Bronchial epithelial cell (primary cell): ENCODE results near the gene FBN2. TPM values are rescaled to one million over a fixed set of nuclear protein-coding genes. Genes with fewer than 3 reads are reported as not detected.

Experiments
- DNase-seq: peaks from one replicate; pipeline ENCODE4 v3.0.0-alpha.2; 2010; ENCODE audit warnings: low read depth
- FAIRE-seq: peaks from 2 replicates; lab custom pipeline; 2011; peaks lifted over from hg19 to GRCh38; lab: Jason Lieb, UNC
- H3K27me3 ChIP-seq: 2 replicates; pipeline ENCODE4 v1.5.1; 2011; ENCODE audit warnings: low read length; ENCODE audit not compliant: control insufficient read depth, insufficient read depth
- H3K36me3 ChIP-seq: 2 replicates; pipeline ENCODE4 v1.5.1; 2011; ENCODE audit warnings: low read length; ENCODE audit not compliant: control insufficient read depth, insufficient read depth
- H3K4me3 ChIP-seq: 2 replicates; pipeline ENCODE4 v1.5.1; 2011; ENCODE audit warnings: mild to moderate bottlenecking, low read depth, low read length, control low read depth
- total RNA-seq: library from RNA; depleted of rRNA; stranded (reverse); fragments of >200 nt; gene quantifications from 2 replicates; pipeline ENCODE4 v1.2.1, GENCODE V29; 2014
- TF ChIP-seq, protein P1 (sequence below): IDR thresholded peaks from 2 replicates; pipeline ENCODE4 v1.5.1; 2011; ENCODE audit warnings: mild to moderate bottlenecking, moderate library complexity, low read length, control low read depth, inconsistent platforms; ENCODE audit not compliant: insufficient read depth, severe bottlenecking

FBN2 gene
- total RNA-seq, 1 donor from 2014 or later, result 49.0 TPM

DNA sequence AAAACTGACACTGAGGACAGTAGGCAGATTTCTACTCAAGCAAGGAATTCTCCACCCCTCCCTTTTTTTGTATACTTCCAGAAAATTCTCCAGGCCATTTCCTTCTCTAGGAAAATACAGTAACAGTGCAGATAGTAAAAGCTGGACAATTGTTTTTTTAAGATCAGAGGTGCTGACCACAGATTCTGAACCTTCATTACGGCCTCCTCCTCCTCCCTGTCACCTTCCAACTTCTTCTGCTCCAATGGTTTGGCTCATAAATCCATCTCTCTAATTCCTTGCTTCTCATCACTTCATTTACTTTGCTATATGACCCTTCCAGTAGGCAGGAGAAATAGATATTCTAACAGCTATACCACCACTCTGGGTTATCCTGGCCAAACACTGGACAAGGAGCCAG is 220.6 kb downstream of the FBN2 start:
- TF ChIP-seq, protein P1, sequence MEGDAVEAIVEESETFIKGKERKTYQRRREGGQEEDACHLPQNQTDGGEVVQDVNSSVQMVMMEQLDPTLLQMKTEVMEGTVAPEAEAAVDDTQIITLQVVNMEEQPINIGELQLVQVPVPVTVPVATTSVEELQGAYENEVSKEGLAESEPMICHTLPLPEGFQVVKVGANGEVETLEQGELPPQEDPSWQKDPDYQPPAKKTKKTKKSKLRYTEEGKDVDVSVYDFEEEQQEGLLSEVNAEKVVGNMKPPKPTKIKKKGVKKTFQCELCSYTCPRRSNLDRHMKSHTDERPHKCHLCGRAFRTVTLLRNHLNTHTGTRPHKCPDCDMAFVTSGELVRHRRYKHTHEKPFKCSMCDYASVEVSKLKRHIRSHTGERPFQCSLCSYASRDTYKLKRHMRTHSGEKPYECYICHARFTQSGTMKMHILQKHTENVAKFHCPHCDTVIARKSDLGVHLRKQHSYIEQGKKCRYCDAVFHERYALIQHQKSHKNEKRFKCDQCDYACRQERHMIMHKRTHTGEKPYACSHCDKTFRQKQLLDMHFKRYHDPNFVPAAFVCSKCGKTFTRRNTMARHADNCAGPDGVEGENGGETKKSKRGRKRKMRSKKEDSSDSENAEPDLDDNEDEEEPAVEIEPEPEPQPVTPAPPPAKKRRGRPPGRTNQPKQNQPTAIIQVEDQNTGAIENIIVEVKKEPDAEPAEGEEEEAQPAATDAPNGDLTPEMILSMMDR, result no peak
- DNase-seq (no peak), FAIRE-seq (no peak)
- Histone ChIP-seq H3K27me3 (no peaks in the 10 kb centered on the region), H3K4me3 (no peak overlapping the region), H3K36me3 (no peaks in the 10 kb centered on the region)

DNA sequence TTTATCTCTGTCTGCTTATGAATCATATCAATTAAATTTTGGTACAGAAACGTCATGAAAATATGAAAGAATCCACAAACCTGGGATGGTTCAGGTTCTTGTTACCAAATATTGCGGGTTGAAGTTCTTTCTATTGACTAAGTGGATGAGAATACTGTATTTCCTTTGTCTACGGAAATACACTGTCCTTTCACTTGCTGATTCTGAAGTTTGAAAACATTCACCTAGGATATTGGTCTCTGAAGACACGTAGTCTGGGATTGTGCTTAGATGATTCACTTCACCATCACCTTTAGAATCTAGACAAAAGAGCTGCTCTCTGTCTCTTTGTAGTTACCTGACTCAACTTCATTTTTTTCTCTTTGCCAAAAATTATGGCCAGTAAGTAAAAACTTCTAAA is 222.4 kb downstream of the FBN2 start:
- no peak for FAIRE-seq
- peak; percentile 68 for DNase-seq

DNA sequence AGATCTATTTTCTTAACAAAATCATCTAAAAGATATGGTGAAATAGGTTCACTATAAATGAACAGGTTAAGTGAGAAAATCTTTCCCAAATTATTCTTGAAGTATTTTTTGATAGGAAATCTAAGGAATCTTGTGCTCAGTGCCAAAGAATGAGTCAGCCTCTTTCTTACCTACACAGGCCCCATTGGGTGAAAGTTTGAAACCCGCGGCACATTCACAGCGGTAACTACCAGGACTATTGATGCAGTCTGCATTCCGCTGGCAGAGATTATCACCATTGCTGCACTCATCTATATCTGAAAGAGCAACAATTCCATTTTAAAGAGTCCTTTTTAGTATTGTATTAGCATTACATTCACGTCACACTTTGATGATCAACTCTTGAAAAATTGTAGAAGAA is 232.7 kb downstream of the FBN2 start:
- no peak for FAIRE-seq

More for the DNA sequence above, 222.4 kb downstream of the FBN2 start:
- Histone ChIP-seq H3K36me3 (no peaks in the 10 kb centered on the region), H3K27me3 (no peaks in the 10 kb centered on the region), H3K4me3 (no peak overlapping the region)
- TF ChIP-seq, protein P1, result no peak

DNA sequence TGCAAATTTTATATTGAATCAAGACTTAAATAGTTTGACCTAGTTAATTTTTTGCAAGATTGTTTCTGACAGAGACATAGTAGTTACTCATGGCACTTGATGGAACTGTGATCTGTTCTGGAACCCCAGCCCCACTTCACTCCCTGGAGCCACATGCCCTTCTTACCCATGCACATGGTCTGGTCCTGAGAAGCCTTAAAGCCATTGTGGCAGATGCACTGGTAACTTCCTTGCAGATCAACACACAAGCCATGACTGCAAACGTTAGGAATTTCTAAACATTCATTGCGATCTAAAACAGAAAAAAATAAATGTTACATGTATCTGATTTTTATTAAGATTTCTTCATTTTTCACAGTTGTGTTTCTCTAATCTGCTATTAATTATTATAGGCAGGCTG is 233.3 kb downstream of the FBN2 start:
- TF ChIP-seq, protein P1, result no peak
- Histone ChIP-seq H3K36me3 (no peaks in the 10 kb centered on the region), H3K4me3 (no peak overlapping the region), H3K27me3 (no peaks in the 10 kb centered on the region)
- DNase-seq, result no peak
- no peak for FAIRE-seq

More for the DNA sequence above, 232.7 kb downstream of the FBN2 start:
- Histone ChIP-seq H3K4me3 (no peak overlapping the region), H3K27me3 (no peaks in the 10 kb centered on the region), H3K36me3 (no peaks in the 10 kb centered on the region)
- DNase-seq, result no peak
- TF ChIP-seq, protein P1, result no peak

DNA sequence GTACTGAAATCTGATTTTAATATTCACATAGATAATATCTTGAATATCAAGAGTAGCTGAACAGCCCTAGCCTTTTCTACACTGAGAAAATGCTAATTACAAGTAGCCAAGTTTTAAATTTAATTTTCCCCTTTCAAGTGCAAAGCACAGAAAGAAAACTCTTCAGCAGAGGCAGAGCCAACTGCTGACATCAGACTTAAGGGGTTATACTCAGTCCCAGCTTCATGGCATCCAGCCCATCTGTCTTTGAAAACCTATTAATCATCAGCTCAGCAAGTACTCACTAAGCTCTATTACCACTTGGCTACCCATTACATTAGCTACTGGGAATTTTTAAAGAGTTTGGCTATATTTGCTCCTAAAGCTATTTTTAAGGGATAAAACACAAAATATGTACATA is 234.0 kb downstream of the FBN2 start:
- TF ChIP-seq, protein P1, result no peak
- DNase-seq (peak; percentile 88), FAIRE-seq (no peak)
- Histone ChIP-seq H3K27me3 (no peaks in the 10 kb centered on the region), H3K36me3 (no peaks in the 10 kb centered on the region), H3K4me3 (no peak overlapping the region)

DNA sequence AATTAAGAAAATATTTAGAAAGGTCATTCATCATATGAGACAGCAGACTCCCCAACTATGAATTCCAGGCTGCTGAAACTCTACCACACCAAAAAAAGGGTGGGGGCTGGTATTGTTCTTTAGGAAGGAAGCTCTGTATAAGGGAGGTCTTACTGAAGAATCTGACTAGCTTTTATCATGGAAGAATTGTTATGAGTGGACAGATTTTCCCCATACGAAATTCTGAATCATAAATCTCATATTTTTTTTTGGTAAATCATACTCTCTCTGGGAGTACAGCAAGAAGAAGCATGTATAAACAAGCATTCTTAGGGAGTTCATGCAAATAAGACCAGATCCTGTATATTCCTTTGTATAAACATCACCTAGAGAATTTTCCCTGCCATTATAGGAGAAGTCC is 234.5 kb downstream of the FBN2 start:
- TF ChIP-seq, protein P1, result no peak
- Histone ChIP-seq H3K4me3 (no peak overlapping the region), H3K27me3 (no peaks in the 10 kb centered on the region), H3K36me3 (no peaks in the 10 kb centered on the region)
- DNase-seq (peak; percentile 80), FAIRE-seq (no peak)
